Glutamatergic neuron (in vitro differentiated cells): ENCODE measurements around the gene DCDC2C. TPM values are rescaled to one million over a fixed set of nuclear protein-coding genes. Genes with fewer than 3 reads are reported as not detected.

Experiments used
- DNase-seq: peaks from one replicate; pipeline ENCODE4 v3.0.0; 2022
- H3K27ac Mint-ChIP-seq: one replicate; pipeline ENCODE4 v1.8.0; 2020; ENCODE audit warnings: mild to moderate bottlenecking, mixed read lengths, inconsistent platforms; ENCODE audit not compliant: unreplicated experiment
- H3K27me3 Mint-ChIP-seq: one replicate; pipeline ENCODE4 v1.8.0; 2020; ENCODE audit warnings: mild to moderate bottlenecking, moderate library complexity, mixed read lengths, inconsistent platforms; ENCODE audit not compliant: unreplicated experiment
- H3K36me3 Mint-ChIP-seq: one replicate; pipeline ENCODE4 v1.8.0; 2020; ENCODE audit warnings: mild to moderate bottlenecking, mixed read lengths, inconsistent platforms; ENCODE audit not compliant: unreplicated experiment
- H3K4me1 Mint-ChIP-seq: one replicate; pipeline ENCODE4 v1.8.0; 2020; ENCODE audit warnings: mild to moderate bottlenecking, low read depth, mixed read lengths, inconsistent platforms; ENCODE audit not compliant: unreplicated experiment
- H3K4me3 Mint-ChIP-seq: one replicate; pipeline ENCODE4 v1.8.0; 2020; ENCODE audit warnings: mild to moderate bottlenecking, mixed read lengths, inconsistent platforms; ENCODE audit not compliant: unreplicated experiment
- H3K9me3 Mint-ChIP-seq: one replicate; pipeline ENCODE4 v1.8.0; 2020; ENCODE audit warnings: mild to moderate bottlenecking, moderate library complexity, mixed read lengths, inconsistent platforms; ENCODE audit not compliant: unreplicated experiment
- long read RNA-seq: library from polyadenylated mRNA; unstranded; transcript quantifications from one replicate; pipeline ENCODE4 v2.0.0, GENCODE V29; 2020; ENCODE audit not compliant: unreplicated experiment
- total RNA-seq: library from RNA; stranded (reverse); fragmentation: NEBNext Ultra II Directional; extraction: Animal tissue kit (Norgen Biotek cat#: 25700); gene quantifications from one replicate; pipeline ENCODE4 v1.2.1, GENCODE V29; 2021; ENCODE audit not compliant: unreplicated experiment
- TF ChIP-seq, protein P1 (sequence below): fragments of 200-600 bp; sonication (generic); IDR thresholded peaks from one replicate; pipeline ENCODE4 v1.5.0; 2021; ENCODE audit not compliant: partially characterized antibody, unreplicated experiment

DCDC2C gene, protein sequence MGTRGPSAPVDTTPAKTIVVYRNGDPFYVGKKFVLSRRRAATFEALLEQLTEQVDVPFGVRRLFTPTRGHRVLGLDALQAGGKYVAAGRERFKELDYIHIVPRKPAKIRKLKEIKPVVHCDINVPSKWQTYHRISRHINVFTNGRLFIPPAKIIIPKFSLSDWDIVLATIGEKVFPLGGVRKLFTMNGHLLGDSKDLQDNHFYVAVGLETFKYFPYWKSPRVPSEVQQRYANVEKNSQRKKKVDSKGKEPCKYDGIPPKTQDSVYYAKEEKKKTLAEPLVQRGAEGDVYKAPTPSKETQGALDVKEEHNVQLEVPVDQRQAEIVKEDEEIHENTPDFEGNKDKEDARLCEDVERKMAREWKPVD
- not detected for total RNA-seq
- long read RNA-seq, result 0 reads

DNA sequence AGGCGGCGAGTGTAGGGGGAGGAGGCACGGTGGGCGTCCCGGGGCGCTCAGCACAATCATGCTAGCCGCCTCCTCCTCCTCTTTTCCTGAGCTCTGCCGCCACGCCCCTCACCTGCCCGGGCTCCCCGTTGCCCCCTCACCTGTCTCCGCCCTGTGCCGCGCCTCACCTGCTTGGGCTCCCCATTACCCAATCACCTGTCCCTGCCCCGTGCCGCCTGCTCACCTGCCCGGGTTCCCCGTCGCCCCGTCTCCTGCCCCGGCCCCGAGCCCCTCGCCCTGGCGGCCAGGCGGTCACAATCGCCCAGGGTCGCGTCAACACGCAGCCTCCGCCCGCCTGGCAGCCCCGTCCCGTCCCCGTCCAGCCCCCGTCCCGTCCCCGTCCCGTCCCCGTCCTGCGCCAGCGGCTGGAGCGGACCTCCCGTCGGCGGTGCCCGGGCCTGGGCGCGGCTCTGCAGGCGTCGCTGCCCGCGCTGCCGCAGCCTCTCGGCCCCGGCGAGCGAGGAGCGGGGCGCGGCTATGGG lies at the start of gene DCDC2C:
Gene DCDC2C (plus strand): TSS at position 340 of the 521 bp plus-strand sequence. CDS start 177 bp downstream, at position 517.
- TF ChIP-seq, protein P1, sequence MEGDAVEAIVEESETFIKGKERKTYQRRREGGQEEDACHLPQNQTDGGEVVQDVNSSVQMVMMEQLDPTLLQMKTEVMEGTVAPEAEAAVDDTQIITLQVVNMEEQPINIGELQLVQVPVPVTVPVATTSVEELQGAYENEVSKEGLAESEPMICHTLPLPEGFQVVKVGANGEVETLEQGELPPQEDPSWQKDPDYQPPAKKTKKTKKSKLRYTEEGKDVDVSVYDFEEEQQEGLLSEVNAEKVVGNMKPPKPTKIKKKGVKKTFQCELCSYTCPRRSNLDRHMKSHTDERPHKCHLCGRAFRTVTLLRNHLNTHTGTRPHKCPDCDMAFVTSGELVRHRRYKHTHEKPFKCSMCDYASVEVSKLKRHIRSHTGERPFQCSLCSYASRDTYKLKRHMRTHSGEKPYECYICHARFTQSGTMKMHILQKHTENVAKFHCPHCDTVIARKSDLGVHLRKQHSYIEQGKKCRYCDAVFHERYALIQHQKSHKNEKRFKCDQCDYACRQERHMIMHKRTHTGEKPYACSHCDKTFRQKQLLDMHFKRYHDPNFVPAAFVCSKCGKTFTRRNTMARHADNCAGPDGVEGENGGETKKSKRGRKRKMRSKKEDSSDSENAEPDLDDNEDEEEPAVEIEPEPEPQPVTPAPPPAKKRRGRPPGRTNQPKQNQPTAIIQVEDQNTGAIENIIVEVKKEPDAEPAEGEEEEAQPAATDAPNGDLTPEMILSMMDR, result no peak
- Mint-ChIP-seq H3K36me3 (peaks cover 14% of the 10 kb centered on the region), H3K27ac (peak within 1 kb of the TSS; percentile 43), H3K4me3 (peak within 1 kb of the TSS; percentile 68), H3K27me3 (peaks cover 13% of the 10 kb centered on the region), H3K9me3 (peaks cover 5% of the 10 kb centered on the region), H3K4me1 (peaks cover 5% of the 10 kb centered on the region)
- no peak for DNase-seq

DNA sequence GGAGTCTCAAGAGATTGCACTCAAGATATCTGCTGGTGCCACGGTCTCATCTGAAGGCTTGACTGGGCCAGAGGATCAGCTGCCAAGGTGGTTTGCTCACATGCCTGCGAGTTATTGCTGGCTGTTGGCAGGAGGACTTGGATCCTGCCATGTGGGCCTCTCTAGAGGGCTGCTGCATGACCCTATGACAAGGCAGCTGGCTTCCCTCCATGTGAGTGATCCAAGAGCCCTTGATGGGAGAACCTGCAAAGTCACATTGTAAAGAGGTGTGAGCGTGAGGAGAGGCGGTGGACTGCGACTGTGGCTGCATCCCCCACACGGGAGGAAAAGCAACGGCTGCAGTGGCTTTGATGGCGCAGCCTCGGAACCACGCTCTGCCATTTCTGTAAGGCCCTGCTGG lies 49.4 kb upstream of the DCDC2C start:
- no peaks in the 10 kb centered on the region for H3K36me3 Mint-ChIP-seq
- H3K27me3 Mint-ChIP-seq, result peaks cover 8% of the 10 kb centered on the region
- peaks cover 28% of the 10 kb centered on the region for H3K4me1 Mint-ChIP-seq
- no peak overlapping the region for H3K4me3 Mint-ChIP-seq
- TF ChIP-seq, protein P1, result no peak
- H3K27ac Mint-ChIP-seq, result no peak overlapping the region
- DNase-seq, result no peak
- peaks cover 15% of the 10 kb centered on the region for H3K9me3 Mint-ChIP-seq

DNA sequence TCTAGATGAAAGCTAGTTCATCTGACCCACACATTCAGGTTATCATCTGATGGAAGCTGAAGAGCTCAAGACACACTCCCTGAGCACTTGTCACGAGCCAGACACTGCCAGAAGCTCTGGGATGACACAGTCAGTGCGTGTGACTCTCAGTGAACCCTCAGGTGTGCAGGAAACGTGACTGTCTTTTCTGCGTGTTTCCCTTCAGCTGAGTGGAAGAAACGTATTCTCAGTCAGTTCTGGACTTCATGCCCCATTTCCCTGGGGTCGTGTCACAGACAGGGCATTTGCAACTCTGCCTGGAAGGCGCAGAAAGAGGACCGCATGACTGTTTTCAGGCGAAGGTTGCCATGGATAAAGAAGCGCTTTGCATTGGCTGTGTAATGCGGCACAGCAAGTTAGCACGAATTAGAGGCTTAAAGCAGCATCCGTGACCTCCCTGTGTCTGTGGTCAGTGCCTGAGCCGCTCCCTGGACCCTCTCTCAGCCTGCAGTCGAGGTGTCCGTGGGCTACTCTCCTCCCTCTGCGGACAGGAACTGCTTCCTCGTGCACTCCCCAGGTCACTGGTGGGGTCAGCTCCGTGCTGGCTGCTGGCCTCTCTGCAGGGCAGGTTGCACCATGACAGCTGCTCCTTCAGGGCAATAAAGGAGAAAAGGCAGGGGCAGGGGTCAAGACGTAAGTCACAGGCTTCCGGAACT lies 48.7 kb upstream of the DCDC2C start:
- no peaks in the 10 kb centered on the region for H3K36me3 Mint-ChIP-seq
- no peak for DNase-seq
- peaks cover 21% of the 10 kb centered on the region for H3K9me3 Mint-ChIP-seq
- TF ChIP-seq, protein P1, result no peak
- no peak overlapping the region for H3K4me3 Mint-ChIP-seq
- peaks cover 35% of the 10 kb centered on the region for H3K4me1 Mint-ChIP-seq
- H3K27me3 Mint-ChIP-seq, result peaks cover 8% of the 10 kb centered on the region
- H3K27ac Mint-ChIP-seq, result no peak overlapping the region

DNA sequence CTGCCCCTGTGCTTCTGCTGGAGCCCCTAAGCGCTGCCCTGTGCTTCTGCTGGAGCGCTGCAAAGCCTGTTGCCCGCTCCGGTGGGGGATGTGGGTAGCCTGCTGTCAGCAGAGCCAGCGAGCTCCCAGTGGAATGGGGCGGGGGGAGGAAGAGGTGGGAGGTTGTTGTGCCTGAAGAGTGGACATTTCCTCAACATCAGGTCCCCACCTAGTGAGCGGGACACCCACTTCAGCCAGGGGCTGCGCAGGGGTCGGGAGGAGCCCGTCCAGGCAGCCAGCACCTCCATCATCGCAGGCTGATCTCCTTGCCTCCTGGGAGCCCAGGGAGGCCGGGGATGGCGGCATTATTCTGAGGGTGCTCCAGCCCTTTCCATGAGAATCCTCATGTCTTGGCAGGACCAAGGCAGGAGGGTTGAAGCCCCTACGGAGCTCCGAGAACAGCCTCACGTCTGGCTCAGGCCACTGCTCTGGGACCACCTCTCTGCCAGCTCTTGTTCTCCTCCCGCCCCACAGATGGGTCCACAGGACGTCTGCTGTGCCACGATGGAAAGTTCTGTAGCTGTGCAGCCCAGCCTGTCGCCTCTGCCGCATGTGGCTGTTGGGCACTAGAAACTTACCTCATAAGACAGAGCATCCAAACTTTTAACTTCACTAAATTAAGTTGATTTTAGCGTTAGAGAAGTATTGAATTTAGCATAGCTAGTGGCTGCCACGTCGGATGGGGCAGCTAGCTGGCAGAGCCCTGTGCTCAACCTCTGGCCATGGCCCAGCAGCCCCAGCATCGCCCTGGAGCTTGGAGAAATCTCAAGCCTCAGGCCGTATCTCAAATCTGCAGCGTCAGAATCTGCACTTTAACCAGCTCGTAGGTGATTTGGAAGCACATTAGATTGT lies 47.3 kb upstream of the DCDC2C start:
- H3K27me3 Mint-ChIP-seq, result peaks cover 10% of the 10 kb centered on the region
- DNase-seq, result no peak
- peaks cover 40% of the 10 kb centered on the region for H3K4me1 Mint-ChIP-seq
- H3K27ac Mint-ChIP-seq, result no peak overlapping the region
- TF ChIP-seq, protein P1, result no peak
- no peaks in the 10 kb centered on the region for H3K36me3 Mint-ChIP-seq
- H3K9me3 Mint-ChIP-seq, result peaks cover 19% of the 10 kb centered on the region
- H3K4me3 Mint-ChIP-seq, result no peak overlapping the region
